Muscle layer of duodenum (tissue), 2 donors: ENCODE data around the gene RASAL2.

ENCODE experiments used
- H3K27ac ChIP-seq: one replicate; pipeline ENCODE4 v1.7.0; 2013; ENCODE audit warnings: mild to moderate bottlenecking, low read length
- H3K27me3 ChIP-seq: one replicate; pipeline ENCODE4 v1.7.0; 2013; ENCODE audit warnings: low read depth, mild to moderate bottlenecking, control low read depth, low read length
- H3K36me3 ChIP-seq, 2 donors: one replicate each; pipeline ENCODE4 v1.7.0; 2013; ENCODE audit warnings: low read length in 2 of 2, control low read depth in 1 of 2, mild to moderate bottlenecking in 1 of 2; ENCODE audit not compliant: insufficient read depth in 2 of 2, control insufficient read depth in 1 of 2
- H3K4me1 ChIP-seq, 2 donors: one replicate each; pipeline ENCODE4 v1.7.0; 2013; ENCODE audit warnings: low read length in 2 of 2, mild to moderate bottlenecking in 2 of 2, control low read depth in 1 of 2, moderate library complexity in 1 of 2; ENCODE audit not compliant: insufficient read depth in 2 of 2, control insufficient read depth in 1 of 2
- H3K4me3 ChIP-seq, 2 donors: one replicate each; pipeline ENCODE4 v1.7.0; 2013; ENCODE audit warnings: low read length in 2 of 2, low read depth in 1 of 2, mild to moderate bottlenecking in 1 of 2
- H3K9me3 ChIP-seq, 2 donors: one replicate each; pipeline ENCODE4 v1.7.0; 2013; ENCODE audit warnings: low read length in 2 of 2, control low read depth in 1 of 2, mild to moderate bottlenecking in 1 of 2; ENCODE audit not compliant: control insufficient read depth in 1 of 2
- donor health status: healthy.

RASAL2 gene

GRCh38 chr1:178093951-178094738 is at the start of gene RASAL2:
RASAL2 (plus strand) TSS chr1:178094104; CDS start chr1:178094493, 389 bp downstream.
- Histone ChIP-seq H3K4me1 (peaks cover 9 to 29% of the 10 kb centered on the region in 2 donors), H3K4me3 (peak within 1 kb of the TSS; percentile 94 to 95), H3K9me3 (no peaks in the 10 kb centered on the region), H3K27me3 (no peaks in the 10 kb centered on the region), H3K36me3 (no peaks in the 10 kb centered on the region), H3K27ac (peak within 1 kb of the TSS; percentile 78)

- Histone ChIP-seq H3K9me3 (peaks cover 0 to 2% of the 10 kb centered on the region in 2 donors), H3K4me1 (no peaks in the 10 kb centered on the region), H3K27me3 (no peaks in the 10 kb centered on the region), H3K4me3 (no peak overlapping the region), H3K27ac (no peak overlapping the region), H3K36me3 (no peaks in the 10 kb centered on the region)
These were observed 47.2 kb upstream of the RASAL2 start for GRCh38 chr1:178046591-178047270.

- no peak overlapping the region for H3K27ac ChIP-seq
- no peaks in the 10 kb centered on the region for H3K4me1 ChIP-seq
- no peak overlapping the region for H3K4me3 ChIP-seq
- H3K36me3 ChIP-seq: no peaks in the 10 kb centered on the region
- H3K9me3 ChIP-seq: peaks cover 0 to 2% of the 10 kb centered on the region in 2 donors
- no peaks in the 10 kb centered on the region for H3K27me3 ChIP-seq
These were observed 46.4 kb upstream of the RASAL2 start for GRCh38 chr1:178047403-178048093.

- no peak overlapping the region for H3K27ac ChIP-seq
These were observed 45.5 kb upstream of the RASAL2 start for GRCh38 chr1:178048426-178048825.

GRCh38 chr1:178048883-178049282 is 45.0 kb upstream of the RASAL2 start:
- Histone ChIP-seq H3K4me3 (no peak overlapping the region), H3K36me3 (no peaks in the 10 kb centered on the region), H3K27ac (no peak overlapping the region), H3K4me1 (no peaks in the 10 kb centered on the region), H3K9me3 (peaks cover 0 to 2% of the 10 kb centered on the region in 2 donors), H3K27me3 (no peaks in the 10 kb centered on the region)

More at GRCh38 chr1:178048426-178048825, 45.5 kb upstream of the RASAL2 start:
- Histone ChIP-seq H3K4me1 (no peaks in the 10 kb centered on the region), H3K9me3 (peaks cover 0 to 2% of the 10 kb centered on the region in 2 donors), H3K27me3 (no peaks in the 10 kb centered on the region), H3K36me3 (no peaks in the 10 kb centered on the region), H3K4me3 (no peak overlapping the region)

GRCh38 chr1:178050084-178050483 is 43.8 kb upstream of the RASAL2 start:
- Histone ChIP-seq H3K9me3 (no peaks in the 10 kb centered on the region), H3K36me3 (no peaks in the 10 kb centered on the region), H3K4me3 (no peak overlapping the region), H3K27ac (no peak overlapping the region), H3K4me1 (no peaks in the 10 kb centered on the region), H3K27me3 (no peaks in the 10 kb centered on the region)

- Histone ChIP-seq H3K36me3 (no peaks in the 10 kb centered on the region), H3K4me1 (peaks cover 0 to 4% of the 10 kb centered on the region in 2 donors), H3K4me3 (no peak overlapping the region), H3K9me3 (no peaks in the 10 kb centered on the region), H3K27me3 (no peaks in the 10 kb centered on the region), H3K27ac (no peak overlapping the region)
These were observed 42.8 kb upstream of the RASAL2 start for GRCh38 chr1:178051071-178051470.

GRCh38 chr1:178052650-178053461 is 41.0 kb upstream of the RASAL2 start:
- Histone ChIP-seq H3K4me1 (peaks cover 7 to 8% of the 10 kb centered on the region in 2 donors), H3K4me3 (peak overlapping the region in 1 of 2 donors; percentile 8), H3K27me3 (no peaks in the 10 kb centered on the region), H3K27ac (peak overlapping the region; percentile 56), H3K36me3 (no peaks in the 10 kb centered on the region), H3K9me3 (no peaks in the 10 kb centered on the region)

GRCh38 chr1:178055093-178055492 is 38.8 kb upstream of the RASAL2 start:
- no peak overlapping the region for H3K4me3 ChIP-seq
- H3K4me1 ChIP-seq: peaks cover 8 to 16% of the 10 kb centered on the region in 2 donors
- no peaks in the 10 kb centered on the region for H3K36me3 ChIP-seq
- H3K27me3 ChIP-seq: no peaks in the 10 kb centered on the region
- H3K9me3 ChIP-seq: no peaks in the 10 kb centered on the region
- H3K27ac ChIP-seq: no peak overlapping the region

GRCh38 chr1:178055779-178056471 is 38.0 kb upstream of the RASAL2 start:
- Histone ChIP-seq H3K9me3 (no peaks in the 10 kb centered on the region), H3K27ac (peak overlapping the region; percentile 34), H3K27me3 (no peaks in the 10 kb centered on the region), H3K4me1 (peaks cover 9 to 16% of the 10 kb centered on the region in 2 donors), H3K4me3 (no peak overlapping the region), H3K36me3 (no peaks in the 10 kb centered on the region)
